ENCODE measurements around the gene HTR2A. TPM values are rescaled to one million over a fixed set of nuclear protein-coding genes. Genes with fewer than 3 reads are reported as not detected.

The HTR2A gene
- total RNA-seq, 2 donors from 2014 or later = 0.16 to 0.78 TPM

DNA sequence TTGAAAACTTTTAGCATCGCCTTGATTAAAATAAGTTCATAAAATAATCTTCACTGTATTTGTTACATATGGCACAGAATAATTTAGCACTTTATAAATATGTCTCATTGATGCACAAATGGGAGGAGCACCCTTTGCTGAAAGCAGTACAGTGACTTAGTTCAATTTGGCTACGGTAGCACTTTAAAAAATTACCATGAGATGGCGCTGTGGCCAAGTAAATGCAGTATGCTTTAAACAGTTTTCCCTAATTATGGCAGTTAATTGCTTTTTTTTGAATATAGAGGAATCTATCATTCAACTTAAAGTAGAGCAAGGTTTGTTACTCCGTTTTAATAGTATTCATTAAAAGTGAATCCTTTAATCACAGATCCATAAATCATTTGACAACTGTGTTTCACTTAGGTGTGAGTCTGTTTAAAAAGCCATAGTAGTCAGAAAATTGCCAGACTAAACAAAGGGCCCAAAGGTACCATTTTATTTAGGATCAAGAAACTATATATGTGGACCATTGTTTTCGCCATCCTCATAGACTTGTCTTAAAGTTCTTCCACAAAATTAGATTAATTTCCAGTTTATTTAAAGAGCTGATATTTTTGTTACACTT lies 65.2 kb downstream of the HTR2A start:
- TF ChIP-seq, protein P1, sequence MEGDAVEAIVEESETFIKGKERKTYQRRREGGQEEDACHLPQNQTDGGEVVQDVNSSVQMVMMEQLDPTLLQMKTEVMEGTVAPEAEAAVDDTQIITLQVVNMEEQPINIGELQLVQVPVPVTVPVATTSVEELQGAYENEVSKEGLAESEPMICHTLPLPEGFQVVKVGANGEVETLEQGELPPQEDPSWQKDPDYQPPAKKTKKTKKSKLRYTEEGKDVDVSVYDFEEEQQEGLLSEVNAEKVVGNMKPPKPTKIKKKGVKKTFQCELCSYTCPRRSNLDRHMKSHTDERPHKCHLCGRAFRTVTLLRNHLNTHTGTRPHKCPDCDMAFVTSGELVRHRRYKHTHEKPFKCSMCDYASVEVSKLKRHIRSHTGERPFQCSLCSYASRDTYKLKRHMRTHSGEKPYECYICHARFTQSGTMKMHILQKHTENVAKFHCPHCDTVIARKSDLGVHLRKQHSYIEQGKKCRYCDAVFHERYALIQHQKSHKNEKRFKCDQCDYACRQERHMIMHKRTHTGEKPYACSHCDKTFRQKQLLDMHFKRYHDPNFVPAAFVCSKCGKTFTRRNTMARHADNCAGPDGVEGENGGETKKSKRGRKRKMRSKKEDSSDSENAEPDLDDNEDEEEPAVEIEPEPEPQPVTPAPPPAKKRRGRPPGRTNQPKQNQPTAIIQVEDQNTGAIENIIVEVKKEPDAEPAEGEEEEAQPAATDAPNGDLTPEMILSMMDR (IDR thresholded peaks at IDR 0.05) = peak; percentile 74 to 82
- no peak for DNase-seq (ENCODE audit: low spot score)
- Histone ChIP-seq H3K9me3 (no peaks in the 10 kb centered on the region), H3K27ac (no peak overlapping the region), H3K27me3 (no peaks in the 10 kb centered on the region), H3K36me3 (no peaks in the 10 kb centered on the region), H3K4me3 (no peak overlapping the region), H3K4me1 (no peaks in the 10 kb centered on the region)

DNA sequence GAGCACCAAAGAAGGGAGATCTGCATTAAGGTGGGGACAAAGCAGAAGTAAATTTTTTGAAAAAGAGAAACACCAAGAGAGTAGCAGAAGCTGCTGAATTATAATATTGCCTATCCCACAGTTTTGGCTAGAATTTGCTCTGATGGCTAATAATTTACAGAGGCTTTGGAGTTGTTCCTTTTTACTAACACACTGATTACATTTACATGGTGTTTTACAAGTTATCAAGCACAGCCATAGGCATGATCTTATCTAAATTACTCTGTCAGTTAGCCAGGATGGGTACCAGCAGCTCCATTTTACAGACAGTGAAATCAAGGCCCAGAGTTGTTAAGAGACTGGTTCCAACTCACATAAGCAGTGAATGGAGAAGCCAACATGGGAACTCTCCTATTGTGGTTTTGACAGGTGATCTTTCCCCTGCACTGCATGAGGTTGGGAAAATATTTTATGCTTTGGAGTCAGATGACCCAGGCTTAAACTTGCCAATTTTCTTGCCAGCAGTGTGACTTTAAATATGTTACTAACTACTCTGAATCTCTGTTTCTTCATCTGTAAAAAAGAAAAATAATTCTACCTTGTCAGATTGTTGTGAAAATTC lies 66.3 kb downstream of the HTR2A start:
- DNase-seq (ENCODE audit: low spot score) = no peak
- Histone ChIP-seq H3K4me3 (no peak overlapping the region), H3K4me1 (no peaks in the 10 kb centered on the region), H3K27ac (no peak overlapping the region), H3K27me3 (no peaks in the 10 kb centered on the region), H3K9me3 (no peaks in the 10 kb centered on the region), H3K36me3 (no peaks in the 10 kb centered on the region)
- TF ChIP-seq, protein P1 (IDR thresholded peaks at IDR 0.05) = no peak

DNA sequence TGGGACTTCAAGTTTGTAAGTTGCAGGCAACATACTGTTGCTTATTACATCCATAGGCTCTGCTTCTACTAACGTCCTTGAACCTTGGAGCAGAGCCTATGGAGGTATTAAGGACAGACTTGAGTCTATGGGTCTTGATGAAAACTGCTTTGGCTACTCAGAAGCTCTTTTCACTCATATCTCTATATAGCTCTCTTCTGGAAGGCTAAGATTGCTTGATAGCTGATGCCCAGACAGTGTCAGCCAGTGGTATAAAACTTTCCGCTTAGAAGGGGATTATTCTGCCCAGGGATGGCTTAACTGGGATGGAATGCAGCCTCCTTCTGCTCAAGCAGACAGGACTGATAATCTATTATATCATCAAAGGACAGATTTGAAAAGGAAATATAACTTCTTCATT lies 74.3 kb downstream of the HTR2A start:
- H3K27me3 ChIP-seq = no peaks in the 10 kb centered on the region
- no peak overlapping the region for H3K27ac ChIP-seq
- H3K4me1 ChIP-seq = no peaks in the 10 kb centered on the region
- H3K36me3 ChIP-seq = no peaks in the 10 kb centered on the region
- DNase-seq (ENCODE audit: low spot score) = no peak
- TF ChIP-seq, protein P1 (IDR thresholded peaks at IDR 0.05) = no peak
- no peaks in the 10 kb centered on the region for H3K9me3 ChIP-seq
- no peak overlapping the region for H3K4me3 ChIP-seq

DNA sequence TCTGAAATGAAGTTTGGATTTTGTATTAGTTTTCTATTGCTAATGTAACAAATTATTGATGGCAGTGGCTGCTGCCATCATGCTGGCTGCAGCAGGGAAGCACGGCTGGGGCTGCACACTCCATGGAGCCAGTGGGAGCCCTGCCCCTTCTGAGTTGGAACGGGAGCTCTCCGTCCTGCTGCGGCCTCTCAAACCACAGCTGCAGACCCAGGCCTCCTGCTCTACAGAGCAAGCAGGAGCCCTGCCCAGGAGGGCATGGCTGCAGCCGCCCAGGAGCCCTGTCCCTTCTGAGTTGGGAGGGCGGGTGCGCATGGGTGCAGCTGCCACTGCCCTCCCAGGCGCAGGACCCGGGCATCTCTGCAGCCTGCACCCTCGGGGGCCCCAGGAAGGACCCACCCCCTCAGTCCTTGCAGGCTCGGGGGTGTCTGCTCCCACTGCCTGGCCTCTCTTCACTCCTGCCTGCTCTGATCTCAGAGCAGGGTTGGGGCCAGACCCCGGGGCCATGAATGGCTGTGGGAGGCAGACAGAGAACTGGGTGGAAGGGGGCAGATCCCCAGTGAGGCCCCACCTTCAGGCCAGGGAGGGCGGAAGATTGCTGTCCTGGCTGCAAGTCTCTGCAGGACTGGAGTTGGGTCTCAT lies 78.9 kb downstream of the HTR2A start:
- peaks cover 0 to 3% of the 10 kb centered on the region in 2 donors for H3K9me3 ChIP-seq
- TF ChIP-seq, protein P1 (IDR thresholded peaks at IDR 0.05) = no peak
- H3K27me3 ChIP-seq = no peaks in the 10 kb centered on the region
- no peak for DNase-seq (ENCODE audit: low spot score)
- no peak overlapping the region for H3K27ac ChIP-seq
- no peaks in the 10 kb centered on the region for H3K36me3 ChIP-seq
- no peak overlapping the region for H3K4me3 ChIP-seq
- no peaks in the 10 kb centered on the region for H3K4me1 ChIP-seq

DNA sequence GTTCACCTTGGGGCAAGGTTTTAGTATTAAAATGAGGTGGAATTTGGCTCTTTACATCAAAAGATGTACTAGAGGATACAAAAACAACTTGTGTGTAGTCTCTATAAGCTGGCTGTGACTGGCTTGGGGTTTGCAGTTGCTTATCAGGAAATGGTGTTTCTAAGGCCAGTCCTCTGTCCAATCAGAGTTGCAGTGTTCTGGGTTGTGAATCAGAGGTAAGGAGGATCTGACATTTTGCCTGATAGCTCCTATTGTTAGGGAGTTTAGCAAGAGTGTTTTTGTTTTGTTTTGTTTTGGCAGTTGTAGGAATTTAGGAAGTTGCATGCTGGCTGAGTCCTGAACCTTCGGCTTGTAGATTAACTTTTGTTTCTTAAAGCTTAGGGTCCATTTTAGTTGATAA lies 79.8 kb downstream of the HTR2A start:
- Histone ChIP-seq H3K27ac (no peak overlapping the region), H3K4me1 (no peaks in the 10 kb centered on the region), H3K36me3 (no peaks in the 10 kb centered on the region), H3K27me3 (no peaks in the 10 kb centered on the region), H3K9me3 (peaks cover 0 to 11% of the 10 kb centered on the region in 2 donors), H3K4me3 (no peak overlapping the region)
- TF ChIP-seq, protein P1 (IDR thresholded peaks at IDR 0.05) = no peak
- DNase-seq (ENCODE audit: low spot score) = no peak
